ENCODE data around the gene RPL26.
"Not testable (repeated sequence)": the region's sequence is repeated elsewhere in the genome, so short reads cannot be mapped to it uniquely, and the experiment has no call there.

The RPL26 gene

DNA sequence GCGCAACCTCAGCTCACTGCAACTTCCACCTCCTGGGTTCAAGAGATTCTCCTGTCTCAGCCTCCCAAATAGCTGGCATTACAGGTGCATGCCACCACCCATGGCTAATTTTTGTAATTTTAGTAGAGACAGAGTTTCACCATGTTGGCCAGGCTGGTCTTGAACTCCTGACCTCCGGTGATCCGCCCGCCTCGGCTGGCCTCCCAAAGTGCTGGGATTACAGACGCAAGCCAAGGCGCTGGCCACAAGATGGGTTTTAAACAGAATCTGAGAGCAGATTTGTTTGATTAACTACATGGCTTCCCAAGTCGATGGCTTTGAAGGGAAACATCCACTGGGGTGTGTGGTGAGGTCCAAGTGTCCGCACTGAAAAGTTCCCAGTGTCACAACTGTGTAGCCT lies 11.5 kb upstream of the RPL26 start:
- not testable (repeated sequence) for DNase-seq (ENCODE audit: low spot score)

DNA sequence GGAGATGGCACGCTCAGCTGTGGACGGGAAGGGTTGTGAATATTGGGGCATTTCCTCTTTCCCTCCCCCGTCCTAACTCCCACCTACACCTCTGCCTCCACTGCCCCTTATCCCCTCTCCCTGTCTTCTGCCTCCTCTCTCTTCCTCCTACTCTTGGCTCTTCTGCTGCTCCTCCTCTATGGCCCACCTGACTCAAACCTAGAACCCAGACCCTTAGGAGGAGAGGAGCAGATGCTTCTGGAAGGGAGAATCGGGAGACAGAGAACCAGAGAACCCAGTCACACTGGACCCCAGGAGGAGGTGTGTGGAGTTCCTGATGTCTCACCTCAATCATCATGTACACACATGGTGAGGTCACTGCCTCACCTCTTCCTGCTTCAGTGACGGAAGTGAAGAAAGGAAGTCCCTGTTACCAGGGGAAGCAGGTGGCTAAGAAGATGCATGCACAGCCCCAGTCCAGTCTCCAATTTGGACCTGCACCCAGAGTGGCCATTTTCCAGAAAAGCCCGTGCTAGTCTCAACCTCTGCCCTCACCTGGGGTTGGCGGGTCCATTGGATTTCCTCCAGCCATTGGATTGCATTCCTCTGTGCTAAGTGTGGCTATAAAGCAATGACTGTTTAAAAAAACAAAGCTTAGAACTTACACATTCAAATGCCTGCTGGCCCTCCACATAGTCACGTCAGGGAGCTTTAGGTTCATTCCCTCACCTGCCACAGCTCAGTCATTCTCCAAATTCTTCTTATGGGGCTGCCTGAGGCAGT lies 10.7 kb upstream of the RPL26 start:
- peak; percentile 31 for DNase-seq (ENCODE audit: low spot score)

DNA sequence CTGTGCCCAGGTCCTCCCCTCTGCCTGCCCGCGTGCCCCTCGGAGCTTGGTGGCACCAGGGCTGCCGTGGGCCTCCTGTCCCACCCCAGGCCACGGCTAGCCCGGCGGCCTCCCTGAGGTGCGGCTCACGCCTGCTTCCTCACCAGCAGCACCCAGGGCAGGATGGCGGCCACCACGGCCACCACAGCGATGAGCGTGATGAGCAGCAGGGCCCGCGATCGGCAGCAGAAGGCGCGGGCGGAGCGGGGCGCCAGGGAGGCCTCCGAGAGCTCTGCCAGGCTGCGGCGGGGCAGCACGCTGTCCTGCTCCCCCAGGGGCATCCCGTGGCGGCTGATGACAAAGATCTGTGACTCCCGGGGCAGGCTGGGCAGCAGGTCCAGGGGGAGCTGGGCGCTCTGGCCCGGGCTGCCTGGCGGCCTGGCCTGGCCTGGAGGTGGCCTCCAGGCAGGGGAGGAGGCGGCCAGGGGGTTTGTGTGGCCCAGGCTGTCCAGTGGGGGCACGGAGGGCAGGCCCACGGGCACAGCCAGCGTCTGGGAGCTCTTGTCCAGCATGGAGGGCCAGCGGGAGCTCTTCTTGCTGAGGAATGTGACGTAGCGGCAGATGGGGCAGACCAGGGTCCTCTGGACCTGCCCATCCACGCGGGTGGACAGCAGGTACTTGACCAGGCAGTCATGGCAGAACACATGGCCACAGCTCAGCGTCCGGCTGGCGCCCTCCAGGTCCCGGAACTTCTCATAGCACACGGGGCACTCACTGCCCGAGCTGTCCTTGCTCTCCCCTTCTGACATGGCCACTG lies 9.9 kb upstream of the RPL26 start:
- DNase-seq (ENCODE audit: low spot score), result no peak

DNA sequence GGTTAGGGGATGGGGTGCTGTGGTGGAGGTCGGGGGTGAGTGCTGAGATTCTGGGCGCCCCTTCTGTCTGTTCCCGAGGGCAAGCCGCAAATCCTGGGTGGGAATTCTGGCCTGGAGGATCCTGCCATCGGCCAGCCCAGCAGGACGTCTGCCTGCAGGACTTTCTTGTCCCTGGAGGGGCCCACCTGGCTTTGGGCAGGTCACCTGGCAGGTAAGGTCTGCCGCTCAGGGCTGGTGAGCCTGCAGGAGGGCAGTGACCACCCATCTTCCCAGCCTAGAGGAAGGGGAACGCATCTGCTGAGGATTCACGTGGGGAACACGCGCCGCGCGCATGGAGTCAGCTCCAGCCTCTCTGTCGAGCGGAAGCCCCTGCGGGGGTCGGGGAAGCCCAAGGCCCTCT lies 9.3 kb upstream of the RPL26 start:
- DNase-seq (ENCODE audit: low spot score), result no peak

GRCh38 chr17:8391711-8392110 lies 8.7 kb upstream of the RPL26 start:
- no peak for DNase-seq (ENCODE audit: low spot score)

DNA sequence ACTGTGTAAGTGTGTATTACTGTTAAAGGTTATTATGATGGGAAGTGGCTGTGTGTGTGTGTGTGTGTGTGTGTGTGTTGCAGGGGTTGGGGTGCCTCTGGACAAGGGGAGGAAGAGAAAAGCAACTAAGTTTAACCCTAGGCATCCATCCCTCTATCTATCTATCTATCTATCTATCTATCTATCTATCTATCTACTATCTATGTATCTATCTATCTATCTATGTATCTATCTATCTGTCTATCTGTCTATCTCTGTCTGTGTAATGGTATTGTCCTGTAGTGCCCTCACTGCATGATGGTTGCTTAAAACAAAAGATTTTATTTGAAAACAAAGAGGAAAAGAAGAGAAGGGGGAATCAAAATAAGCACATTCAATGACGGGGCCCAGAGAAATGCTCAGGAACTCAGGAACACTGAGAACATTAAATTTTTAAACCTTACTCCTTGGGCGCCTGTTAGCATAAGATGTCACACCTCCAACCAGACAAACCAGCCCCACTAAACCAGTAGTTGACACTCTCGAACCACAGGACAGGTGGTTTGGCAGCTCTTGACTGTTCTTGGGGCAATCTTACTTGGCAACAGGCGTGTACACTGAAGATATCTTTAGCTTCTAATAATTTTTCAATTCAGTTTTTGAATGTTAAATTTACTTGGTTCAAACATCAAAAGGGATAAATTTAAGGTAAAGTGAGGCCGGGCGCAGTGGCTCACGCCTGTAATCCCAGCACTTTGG lies 5.1 kb upstream of the RPL26 start:
- no peak for DNase-seq (ENCODE audit: low spot score)

GRCh38 chr17:8386841-8387240 lies 3.8 kb upstream of the RPL26 start:
- DNase-seq (ENCODE audit: low spot score), result no peak

DNA sequence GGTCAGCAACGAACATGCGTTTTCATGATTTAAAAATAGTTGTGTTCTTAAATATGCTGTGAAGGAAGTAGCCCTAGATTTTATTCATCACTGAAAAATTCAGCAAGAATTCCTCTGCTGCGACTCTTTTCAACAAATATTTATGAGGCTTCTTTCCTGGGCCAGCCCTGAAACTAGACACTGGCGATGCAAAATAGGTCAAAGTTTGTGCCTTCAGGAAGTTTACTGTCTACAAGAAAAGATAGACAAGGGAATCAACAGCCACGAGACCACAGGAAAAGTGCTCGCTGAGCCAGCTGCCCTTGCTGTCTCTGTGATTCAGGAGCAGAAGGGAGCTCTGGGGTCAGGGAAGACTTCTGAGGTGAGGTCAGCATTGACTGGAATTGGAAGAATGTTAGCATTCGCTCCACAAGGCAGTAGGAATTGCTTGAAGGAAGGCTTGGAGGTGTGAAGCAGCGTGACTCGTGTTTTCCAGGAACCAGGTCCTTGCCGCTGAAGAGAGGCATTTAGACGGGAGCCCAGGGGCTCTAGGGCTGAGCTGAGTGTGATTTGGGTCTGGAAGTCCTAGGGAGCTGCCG lies 1.9 kb upstream of the RPL26 start:
- DNase-seq (ENCODE audit: low spot score), result peak; percentile 82

- DNase-seq (ENCODE audit: low spot score), result no peak
These were observed 182 bp downstream of the RPL26 start for GRCh38 chr17:8382880-8383142.

GRCh38 chr17:8382052-8382879 lies 727 bp downstream of the RPL26 start:
- peak; percentile 31 for DNase-seq (ENCODE audit: low spot score)

DNA sequence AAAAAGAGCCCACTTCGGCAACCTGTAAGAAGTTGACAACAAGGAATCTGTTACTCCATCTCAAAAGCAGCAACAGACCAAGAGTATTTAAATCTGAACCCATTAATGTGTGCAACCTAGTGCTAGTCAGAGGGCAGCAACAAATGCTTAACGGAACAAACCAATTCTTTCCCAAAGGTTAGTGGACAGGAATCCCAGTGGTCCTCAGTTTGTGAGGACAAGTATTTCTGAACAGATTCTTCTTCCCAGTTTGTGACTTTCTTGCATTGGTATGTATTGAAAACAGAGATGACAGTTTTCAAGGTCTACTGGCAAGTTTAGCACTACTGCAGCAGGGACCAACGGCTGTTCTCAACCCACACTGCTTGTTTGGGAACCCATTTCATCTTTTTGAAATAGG lies 2.9 kb downstream of the RPL26 start:
- peak; percentile 42 for DNase-seq (ENCODE audit: low spot score)

DNA sequence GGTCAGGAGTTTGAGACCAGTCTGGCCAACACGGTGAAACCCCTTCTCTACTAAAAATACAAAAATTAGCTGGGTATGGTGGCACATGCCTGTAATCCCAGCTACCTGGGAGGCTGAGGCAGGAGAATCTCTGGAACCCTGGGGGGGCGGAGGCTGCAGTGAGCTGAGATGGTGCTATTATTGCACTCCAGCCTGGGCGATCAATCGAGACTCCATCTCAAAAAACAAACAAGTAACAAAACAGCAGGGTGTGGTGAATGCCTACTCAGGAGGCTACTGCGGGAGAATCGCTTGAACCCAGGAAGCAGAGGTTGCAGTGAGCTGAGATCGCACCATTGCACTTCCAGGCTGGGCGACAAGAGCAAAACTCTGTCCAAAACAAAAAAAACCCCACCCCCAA lies 4.9 kb downstream of the RPL26 start:
- not testable (repeated sequence) for DNase-seq (ENCODE audit: low spot score)

DNA sequence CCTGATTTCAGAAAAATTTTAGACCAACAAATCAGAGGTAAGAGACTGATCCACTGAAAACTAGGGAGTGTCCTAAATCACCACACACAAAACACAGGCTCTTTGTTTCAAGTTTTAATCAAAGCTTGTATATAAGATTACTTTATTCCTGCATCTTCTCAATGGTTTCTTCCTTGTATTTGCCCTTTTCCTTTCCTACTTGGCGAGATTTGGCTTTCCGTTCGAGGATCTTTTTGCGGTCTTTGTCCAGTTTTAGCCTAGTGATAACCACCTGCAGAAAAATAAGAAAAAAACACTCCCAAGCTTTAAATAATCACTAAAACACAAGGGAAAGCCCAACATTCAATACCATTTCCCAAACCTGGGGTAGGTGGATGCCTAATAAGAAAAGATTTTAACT lies 5.6 kb downstream of the RPL26 start:
- peak; percentile 21 for DNase-seq (ENCODE audit: low spot score)

- peak; percentile 94 for DNase-seq (ENCODE audit: low spot score)
These were observed 6.5 kb downstream of the RPL26 start, which contains the start of gene KRABD2 for GRCh38 chr17:8376271-8377067. KRABD2 (minus strand) TSS chr17:8376704.

GRCh38 chr17:8375738-8376259 lies 7.2 kb downstream of the RPL26 start:
- DNase-seq (ENCODE audit: low spot score), result no peak

GRCh38 chr17:8373856-8374255 lies 9.1 kb downstream of the RPL26 start:
- not testable (repeated sequence) for DNase-seq (ENCODE audit: low spot score)

- DNase-seq (ENCODE audit: low spot score), result no peak
These were observed 10.6 kb downstream of the RPL26 start for GRCh38 chr17:8372422-8372821.

GRCh38 chr17:8371786-8372185 lies 11.2 kb downstream of the RPL26 start:
- no peak for DNase-seq (ENCODE audit: low spot score)

GRCh38 chr17:8369944-8370343 lies 13.0 kb downstream of the RPL26 start:
- no peak for DNase-seq (ENCODE audit: low spot score)

- DNase-seq (ENCODE audit: low spot score), result no peak
These were observed 14.8 kb downstream of the RPL26 start for GRCh38 chr17:8368193-8368592.

DNA sequence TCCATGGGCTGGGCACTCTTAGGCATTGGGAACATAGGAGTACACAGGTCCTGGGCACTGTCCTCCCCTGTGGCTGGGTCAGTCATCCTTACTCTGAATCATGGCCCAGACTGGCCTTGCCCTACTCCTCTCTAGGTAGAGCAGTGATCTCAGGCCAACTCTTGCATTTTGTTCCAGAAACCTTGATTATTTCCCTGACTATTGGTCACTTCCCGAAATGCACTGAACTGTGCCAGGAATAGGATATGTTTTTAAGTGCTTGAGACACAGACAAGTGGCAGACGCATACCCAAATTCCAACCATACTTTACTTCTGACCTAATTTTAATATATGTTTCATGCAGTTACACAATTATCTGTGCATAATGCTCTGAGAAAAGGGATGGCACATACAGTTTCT lies 16.8 kb downstream of the RPL26 start:
- DNase-seq (ENCODE audit: low spot score), result peak; percentile 30
